ENCODE results near the gene RUFY4. TPM values are rescaled to one million over a fixed set of nuclear protein-coding genes. Genes with fewer than 3 reads are reported as not detected.

Gene RUFY4
- total and polyA plus RNA-seq, 12 donors, result 0.21 TPM; not detected in 11

DNA sequence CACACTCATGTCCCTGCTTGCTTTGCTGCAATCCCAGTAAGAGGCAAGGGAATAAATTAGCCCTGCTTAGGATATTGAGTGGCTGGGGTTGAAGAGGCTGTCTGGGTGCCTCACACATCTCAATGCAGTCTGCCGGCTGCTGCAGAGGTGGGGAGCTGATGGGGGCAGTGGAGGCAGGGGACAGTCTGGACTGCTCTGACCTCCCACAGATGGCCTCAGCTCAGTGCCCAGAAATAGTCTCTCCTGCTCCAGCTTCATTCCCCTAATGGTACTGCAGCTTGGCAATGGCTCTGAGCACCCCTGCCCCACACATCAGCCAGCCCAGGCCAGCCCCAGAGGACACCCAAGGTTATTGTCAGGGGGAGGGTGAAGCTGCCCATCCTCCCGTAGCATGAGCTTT is 44.7 kb upstream of the RUFY4 start:
- TF ChIP-seq, protein P1, sequence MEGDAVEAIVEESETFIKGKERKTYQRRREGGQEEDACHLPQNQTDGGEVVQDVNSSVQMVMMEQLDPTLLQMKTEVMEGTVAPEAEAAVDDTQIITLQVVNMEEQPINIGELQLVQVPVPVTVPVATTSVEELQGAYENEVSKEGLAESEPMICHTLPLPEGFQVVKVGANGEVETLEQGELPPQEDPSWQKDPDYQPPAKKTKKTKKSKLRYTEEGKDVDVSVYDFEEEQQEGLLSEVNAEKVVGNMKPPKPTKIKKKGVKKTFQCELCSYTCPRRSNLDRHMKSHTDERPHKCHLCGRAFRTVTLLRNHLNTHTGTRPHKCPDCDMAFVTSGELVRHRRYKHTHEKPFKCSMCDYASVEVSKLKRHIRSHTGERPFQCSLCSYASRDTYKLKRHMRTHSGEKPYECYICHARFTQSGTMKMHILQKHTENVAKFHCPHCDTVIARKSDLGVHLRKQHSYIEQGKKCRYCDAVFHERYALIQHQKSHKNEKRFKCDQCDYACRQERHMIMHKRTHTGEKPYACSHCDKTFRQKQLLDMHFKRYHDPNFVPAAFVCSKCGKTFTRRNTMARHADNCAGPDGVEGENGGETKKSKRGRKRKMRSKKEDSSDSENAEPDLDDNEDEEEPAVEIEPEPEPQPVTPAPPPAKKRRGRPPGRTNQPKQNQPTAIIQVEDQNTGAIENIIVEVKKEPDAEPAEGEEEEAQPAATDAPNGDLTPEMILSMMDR (IDR thresholded peaks at IDR 0.05), result no peak
- ATAC-seq (peak; percentile 39 to 71 (median 60)), DNase-seq (no peak)
- Histone ChIP-seq H3K4me1 (peaks cover 5 to 90% (median 39%) of the 10 kb centered on the region in 9 donors), H3K27ac (peak overlapping the region in 7 of 10 donors; percentile 9 to 87 (median 80)), H3K36me3 (no peaks in the 10 kb centered on the region), H3K9me3 (no peaks in the 10 kb centered on the region), H3K27me3 (no peaks in the 10 kb centered on the region), H3K4me3 (no peak overlapping the region)
- intact Hi-C loops (cut with DNase I), result no loop called here
- WGBS, 2 donors, result 33 to 56% methylated on average over 2 of the region's 2 CpGs

DNA sequence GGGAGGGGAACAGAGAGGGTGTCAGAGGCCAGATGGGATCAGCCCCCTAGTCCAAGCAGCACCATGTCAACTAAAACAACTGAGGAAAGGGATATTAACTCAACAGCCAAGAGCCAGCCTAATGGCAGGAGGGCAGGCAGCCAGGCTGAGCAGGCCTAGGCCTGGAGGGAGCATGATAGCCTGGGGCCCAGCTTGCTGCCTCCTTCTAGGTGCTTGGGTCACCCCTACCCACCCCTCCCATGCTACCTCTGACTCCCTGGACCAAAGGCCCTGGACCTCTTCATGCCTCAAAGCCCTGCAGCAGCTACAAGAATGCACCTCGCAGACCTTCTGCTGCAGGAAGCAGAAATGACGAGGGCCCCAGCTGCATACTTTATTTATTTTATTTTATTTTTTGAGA is 44.2 kb upstream of the RUFY4 start:
- Histone ChIP-seq H3K4me1 (peaks cover 5 to 91% (median 45%) of the 10 kb centered on the region in 9 donors), H3K27ac (peak overlapping the region in 7 of 10 donors; percentile 9 to 87 (median 80)), H3K36me3 (no peaks in the 10 kb centered on the region), H3K4me3 (no peak overlapping the region), H3K27me3 (no peaks in the 10 kb centered on the region), H3K9me3 (no peaks in the 10 kb centered on the region)
- DNase-seq, result no peak
- ATAC-seq, result no peak
- TF ChIP-seq, protein P1 (IDR thresholded peaks at IDR 0.05), result no peak
- WGBS, 2 donors, result 96 to 97% methylated on average over 2 of the region's 2 CpGs
- intact Hi-C loops (cut with DNase I), result no loop called here

DNA sequence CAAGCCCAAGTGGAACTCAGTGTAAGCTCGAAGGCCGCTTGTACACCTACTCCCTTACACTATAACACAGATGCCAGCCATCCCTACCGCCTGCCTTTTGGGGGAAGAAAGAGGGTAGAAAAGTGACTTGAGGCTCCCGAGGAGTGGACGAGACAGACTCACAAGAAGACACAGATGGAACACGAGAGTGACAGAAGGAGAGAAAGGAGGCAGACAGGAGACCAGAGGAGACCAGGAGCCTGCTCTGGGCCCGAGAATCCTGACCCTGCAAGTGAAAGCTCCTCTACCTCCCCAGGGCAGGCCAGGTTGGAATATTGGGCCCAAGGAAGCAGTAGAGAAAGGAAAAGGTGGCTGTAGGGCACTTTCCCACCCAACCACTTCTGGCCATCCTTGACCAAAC is 42.8 kb upstream of the RUFY4 start:
- H3K36me3 ChIP-seq, result no peaks in the 10 kb centered on the region
- no peak overlapping the region for H3K4me3 ChIP-seq
- H3K27ac ChIP-seq, result peak overlapping the region in 6 of 10 donors; percentile 1 to 87 (median 26)
- ATAC-seq, result no peak
- TF ChIP-seq, protein P1 (IDR thresholded peaks at IDR 0.05), result no peak
- no peaks in the 10 kb centered on the region for H3K27me3 ChIP-seq
- no peak for DNase-seq
- 95 to 96% methylated on average over 7 of the region's 7 CpGs for WGBS, 2 donors
- H3K9me3 ChIP-seq, result no peaks in the 10 kb centered on the region
- intact Hi-C loops (cut with DNase I), result no loop called here
- peaks cover 7 to 81% (median 43%) of the 10 kb centered on the region in 9 donors for H3K4me1 ChIP-seq

DNA sequence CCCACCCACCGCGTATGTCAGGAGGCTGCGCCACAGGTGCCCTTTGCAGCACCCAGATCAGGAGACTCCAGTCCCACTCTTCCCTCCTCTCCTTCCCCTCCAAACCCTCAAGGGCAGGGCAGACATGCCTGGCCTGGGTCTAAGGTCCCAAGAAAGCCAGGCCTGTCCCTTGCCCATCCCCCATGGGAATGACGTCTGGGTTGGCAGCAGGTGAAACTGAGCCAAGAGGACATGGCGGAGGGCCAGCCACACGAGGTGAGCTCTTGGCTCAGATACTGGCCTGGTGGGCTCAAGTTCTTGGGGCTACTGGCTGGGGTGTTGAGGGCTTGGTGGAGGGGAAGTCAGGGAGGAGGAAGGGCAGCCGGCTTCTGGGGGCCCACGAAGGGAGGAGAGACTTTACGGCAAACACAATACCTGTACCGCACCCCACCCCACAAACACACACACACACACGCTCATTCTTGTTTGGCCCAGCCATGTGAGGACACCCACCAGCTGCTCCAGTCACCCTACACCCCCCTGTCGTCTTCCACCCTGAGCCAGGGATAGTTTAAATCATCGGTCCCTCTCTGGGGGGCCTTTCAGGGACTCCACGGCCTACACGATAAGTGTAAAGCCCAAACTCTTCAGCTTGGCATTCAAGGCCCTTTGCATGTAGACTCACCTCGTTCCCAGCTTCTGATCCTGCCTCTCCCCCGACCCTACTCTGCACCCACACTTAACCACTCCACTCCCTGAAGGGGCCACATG is 42.2 kb upstream of the RUFY4 start:
- intact Hi-C loops (cut with DNase I), result no loop called here
- 57 to 73% methylated on average over 17 of the region's 17 CpGs for WGBS, 2 donors
- Histone ChIP-seq H3K36me3 (no peaks in the 10 kb centered on the region), H3K27me3 (no peaks in the 10 kb centered on the region), H3K9me3 (no peaks in the 10 kb centered on the region), H3K27ac (peak overlapping the region in 6 of 10 donors; percentile 1 to 87 (median 26)), H3K4me1 (peaks cover 4 to 78% (median 41%) of the 10 kb centered on the region in 9 donors), H3K4me3 (no peak overlapping the region)
- TF ChIP-seq, protein P1 (IDR thresholded peaks at IDR 0.05), result no peak
- ATAC-seq (peak in 7 of 8 donors; percentile 1 to 54 (median 38)), DNase-seq (peak in 1 of 2 donors; percentile 65)

All from heart right ventricle (tissue), 16 donors.